ENCODE results near the gene POU2F1.

Gene POU2F1

DNA sequence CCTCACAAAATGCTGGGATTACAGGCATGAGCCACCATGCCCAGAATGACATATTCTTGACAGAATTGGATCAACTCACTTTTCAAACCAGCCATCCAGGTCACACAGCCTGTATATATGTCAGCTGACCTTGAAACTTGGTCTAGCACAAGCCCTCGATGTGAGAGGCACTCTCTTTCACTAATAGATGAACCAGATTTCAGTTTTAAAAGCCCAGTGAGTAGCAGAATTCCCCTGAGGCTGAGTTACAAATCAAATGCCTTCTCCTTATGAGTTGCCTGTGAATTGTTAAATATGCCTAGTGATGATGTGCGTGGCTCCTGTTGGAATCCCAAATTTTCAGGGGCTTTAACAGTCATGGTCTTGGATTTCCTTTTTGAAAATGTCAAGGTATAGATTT lies 208.9 kb downstream of the POU2F1 start:
- TF ChIP-seq, protein P1, sequence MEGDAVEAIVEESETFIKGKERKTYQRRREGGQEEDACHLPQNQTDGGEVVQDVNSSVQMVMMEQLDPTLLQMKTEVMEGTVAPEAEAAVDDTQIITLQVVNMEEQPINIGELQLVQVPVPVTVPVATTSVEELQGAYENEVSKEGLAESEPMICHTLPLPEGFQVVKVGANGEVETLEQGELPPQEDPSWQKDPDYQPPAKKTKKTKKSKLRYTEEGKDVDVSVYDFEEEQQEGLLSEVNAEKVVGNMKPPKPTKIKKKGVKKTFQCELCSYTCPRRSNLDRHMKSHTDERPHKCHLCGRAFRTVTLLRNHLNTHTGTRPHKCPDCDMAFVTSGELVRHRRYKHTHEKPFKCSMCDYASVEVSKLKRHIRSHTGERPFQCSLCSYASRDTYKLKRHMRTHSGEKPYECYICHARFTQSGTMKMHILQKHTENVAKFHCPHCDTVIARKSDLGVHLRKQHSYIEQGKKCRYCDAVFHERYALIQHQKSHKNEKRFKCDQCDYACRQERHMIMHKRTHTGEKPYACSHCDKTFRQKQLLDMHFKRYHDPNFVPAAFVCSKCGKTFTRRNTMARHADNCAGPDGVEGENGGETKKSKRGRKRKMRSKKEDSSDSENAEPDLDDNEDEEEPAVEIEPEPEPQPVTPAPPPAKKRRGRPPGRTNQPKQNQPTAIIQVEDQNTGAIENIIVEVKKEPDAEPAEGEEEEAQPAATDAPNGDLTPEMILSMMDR (IDR thresholded peaks at IDR 0.05; ENCODE audit: low read depth, low read length): no peak
- in situ Hi-C loops (cut with HindIII; ENCODE audit: low sequenced_read_pairs): loop anchor here (25.0 kb wide), 1 partner anchor 367 kb away; no protein-coding TSS in a partner anchor
- DNase-seq (ENCODE audit: low read depth, low spot score): no peak
- no peak overlapping the region for H3K4me3 ChIP-seq (ENCODE audit: low read depth, low read length)

DNA sequence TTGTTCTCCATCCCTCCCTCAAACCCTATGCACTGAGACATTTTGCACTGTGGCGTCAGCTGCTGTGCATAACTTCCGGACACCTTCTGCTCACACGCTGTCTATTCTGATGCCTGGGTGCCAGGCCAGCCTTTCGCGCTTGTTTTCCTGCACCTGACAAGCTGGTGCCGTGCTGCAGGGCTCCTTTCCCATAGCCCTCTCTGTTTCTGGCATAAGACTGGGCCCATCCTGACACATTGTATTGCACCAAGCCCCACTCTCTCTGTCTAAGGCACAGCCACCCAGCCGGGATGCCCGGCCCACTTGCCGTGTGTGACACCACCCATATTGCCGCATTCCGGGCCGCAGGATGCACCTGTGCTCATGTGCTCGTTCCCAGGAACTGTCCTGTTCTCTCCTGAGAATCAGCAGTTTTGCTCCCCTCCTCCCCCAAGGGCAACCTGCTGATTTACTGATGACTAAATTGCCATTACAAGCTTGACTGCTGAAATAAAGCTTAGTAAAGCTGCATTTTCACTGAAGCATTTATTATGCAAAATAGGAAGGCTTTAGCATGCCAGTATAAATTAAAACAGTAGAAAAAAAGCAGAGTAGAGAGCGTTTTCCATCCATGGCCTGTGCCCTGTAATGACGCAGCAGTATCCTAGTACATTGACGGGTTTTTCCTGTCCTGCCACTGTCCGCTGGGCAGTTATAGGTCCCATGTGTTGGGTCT lies 209.6 kb downstream of the POU2F1 start:
- in situ Hi-C loops (cut with HindIII; ENCODE audit: low sequenced_read_pairs): loop anchor here (25.0 kb wide), 1 partner anchor 368 kb away; no protein-coding TSS in a partner anchor
- no peak overlapping the region for H3K4me3 ChIP-seq (ENCODE audit: low read depth, low read length)
- DNase-seq (ENCODE audit: low read depth, low spot score): no peak
- TF ChIP-seq, protein P1 (IDR thresholded peaks at IDR 0.05; ENCODE audit: low read depth, low read length): no peak

GRCh38 chr1:167430849-167431242 lies 210.2 kb downstream of the POU2F1 start:
- in situ Hi-C loops (cut with HindIII; ENCODE audit: low sequenced_read_pairs): loop anchor here (25.0 kb wide), 1 partner anchor 369 kb away; no protein-coding TSS in a partner anchor
- DNase-seq (ENCODE audit: low read depth, low spot score): no peak
- TF ChIP-seq, protein P1 (IDR thresholded peaks at IDR 0.05; ENCODE audit: low read depth, low read length): no peak
- H3K4me3 ChIP-seq (ENCODE audit: low read depth, low read length): no peak overlapping the region

- TF ChIP-seq, protein P1 (IDR thresholded peaks at IDR 0.05; ENCODE audit: low read depth, low read length): no peak
- no peak for DNase-seq (ENCODE audit: low read depth, low spot score)
- H3K4me3 ChIP-seq (ENCODE audit: low read depth, low read length): no peak overlapping the region
- in situ Hi-C loops (cut with HindIII; ENCODE audit: low sequenced_read_pairs): loop anchor here (25.0 kb wide), 1 partner anchor 369 kb away; no protein-coding TSS in a partner anchor
These were observed 210.7 kb downstream of the POU2F1 start for GRCh38 chr1:167431261-167431908.

DNA sequence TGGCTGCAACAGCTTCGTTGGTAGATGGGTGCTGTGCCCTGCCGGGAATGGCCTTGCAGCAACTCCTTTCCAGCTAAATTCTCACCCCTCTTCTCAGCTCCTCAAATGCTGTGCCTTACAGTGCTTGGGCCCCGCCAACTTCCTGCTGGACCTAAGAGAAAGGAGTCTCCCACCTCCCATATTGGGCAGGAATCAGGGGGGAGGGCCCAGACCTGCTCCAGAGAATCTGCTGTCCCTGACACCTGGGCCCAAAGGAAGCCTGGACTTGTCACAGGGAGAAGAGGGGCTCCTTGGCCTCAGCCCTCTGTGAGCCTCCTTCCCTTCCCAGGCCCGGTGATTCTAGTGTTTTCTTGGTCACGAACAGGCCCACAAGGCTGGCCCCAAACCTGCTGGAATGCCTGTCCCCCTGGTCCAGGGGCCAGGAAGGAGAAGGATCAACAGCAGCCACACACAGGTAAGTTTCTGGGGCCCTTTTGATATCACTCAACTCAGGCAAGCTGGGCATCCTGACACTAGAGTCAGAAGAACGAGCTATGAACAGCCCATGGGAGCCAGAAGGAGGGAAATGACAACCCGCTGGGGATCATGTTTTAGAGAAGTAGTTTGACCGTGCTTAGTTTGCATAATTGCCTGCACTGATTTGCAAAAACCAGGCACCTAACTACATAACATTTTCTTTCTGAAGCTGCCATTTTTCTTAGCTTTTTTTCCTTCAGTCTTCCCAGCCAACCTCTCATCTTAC lies 211.4 kb downstream of the POU2F1 start:
- no peak for DNase-seq (ENCODE audit: low read depth, low spot score)
- in situ Hi-C loops (cut with HindIII; ENCODE audit: low sequenced_read_pairs): loop anchor here (25.0 kb wide), 1 partner anchor 370 kb away; no protein-coding TSS in a partner anchor
- TF ChIP-seq, protein P1 (IDR thresholded peaks at IDR 0.05; ENCODE audit: low read depth, low read length): no peak
- H3K4me3 ChIP-seq (ENCODE audit: low read depth, low read length): no peak overlapping the region

DNA sequence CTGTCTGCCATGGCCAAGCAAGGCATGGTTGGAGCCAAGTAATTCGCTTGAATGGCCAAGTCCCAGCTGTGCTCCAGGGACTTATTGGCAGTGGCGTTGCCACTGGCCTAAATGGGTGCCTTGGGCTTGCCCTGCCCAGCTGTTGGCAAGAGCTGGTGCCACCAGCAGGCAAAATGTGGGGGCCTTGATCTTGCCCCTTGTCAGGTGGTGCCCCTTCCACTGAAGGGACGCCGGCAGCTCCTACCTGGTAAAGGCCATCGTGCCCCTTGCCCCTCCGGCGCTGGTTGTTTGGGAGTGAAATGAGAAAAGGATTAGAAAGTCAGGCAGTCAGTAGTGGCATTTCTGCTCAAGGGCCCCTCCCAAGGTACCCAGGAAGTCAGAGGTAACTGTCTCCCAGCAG lies 212.1 kb downstream of the POU2F1 start:
- H3K4me3 ChIP-seq (ENCODE audit: low read depth, low read length): no peak overlapping the region
- DNase-seq (ENCODE audit: low read depth, low spot score): no peak
- in situ Hi-C loops (cut with HindIII; ENCODE audit: low sequenced_read_pairs): loop anchor here (25.0 kb wide), 1 partner anchor 370 kb away; no protein-coding TSS in a partner anchor
- TF ChIP-seq, protein P1 (IDR thresholded peaks at IDR 0.05; ENCODE audit: low read depth, low read length): no peak

Data from astrocyte of the spinal cord (primary cell).